ENCODE data around the gene ZNF618. TPM values are rescaled to one million over a fixed set of nuclear protein-coding genes. Genes with fewer than 3 reads are reported as not detected.

The ZNF618 gene
- total and polyA plus RNA-seq, 2 experiments from 2014 or later = 12.1 to 22.1 TPM

- Histone ChIP-seq H3F3A (replicated peaks; ENCODE audit: low read depth) (no peaks in the 10 kb centered on the region), H3K79me2 (replicated peaks; ENCODE audit: insufficient read depth) (0 out of 2 replicates have a peak, but pooled peaks cover 9% of the 10 kb centered on the region), H4K20me1 (replicated peaks; ENCODE audit: insufficient read depth) (no peaks in the 10 kb centered on the region; the same call in 1 of the 2 replicates), H3K4me2 (no peak overlapping the region), H2AFZ (no peak overlapping the region), H3K27ac (ENCODE audit: low read depth) (no peak overlapping the region), H3K4me3 (no peak overlapping the region), H3K27me3 (ENCODE audit: insufficient read depth) (no peaks in the 10 kb centered on the region), H3K36me3 (ENCODE audit: insufficient read depth) (no peaks in the 10 kb centered on the region), H3K9me2 (ENCODE audit: insufficient read depth) (0 out of 2 replicates have a peak, but pooled peaks cover 4% of the 10 kb centered on the region), H3K4me1 (ENCODE audit: insufficient read depth) (peaks cover 8% of the 10 kb centered on the region; the same call in 1 of the 2 replicates)
- Mint-ChIP-seq H3K27ac (no peak overlapping the region), H3K9me3 (no peaks in the 10 kb centered on the region), H3K4me3 (no peak overlapping the region), H3K36me3 (ENCODE audit: low read depth) (peaks cover 23% of the 10 kb centered on the region), H3K4me1 (peaks cover 30% of the 10 kb centered on the region; the same call in 2 of the 3 replicates), H3K27me3 (ENCODE audit: insufficient read depth, low read depth, poor library complexity) (peaks cover 2% of the 10 kb centered on the region)
- ATAC-seq (no peak), DNase-seq (ENCODE audit: low spot score) (no peak)
- TF ChIP-seq ZNF331 (CRISPR knock-in tag; IDR thresholded peaks at IDR 0.05; ENCODE audit: low read depth) = no peak
- TF ChIP-seq EZH2phosphoT487 (IDR thresholded peaks at IDR 0.05; ENCODE audit: unreplicated experiment) = no peak
- TF ChIP-seq JUNB (IDR thresholded peaks at IDR 0.05; ENCODE audit: unreplicated experiment) = no peak
- no peak for TF ChIP-seq ZNF462 (CRISPR knock-in tag; IDR thresholded peaks at IDR 0.05)
- no peak for TF ChIP-seq CREB1 (CRISPR knock-in tag; IDR thresholded peaks at IDR 0.05; ENCODE audit: low read depth)
Measured at GRCh38 chr9:113966394-113966793, 90.3 kb downstream of the ZNF618 start.

- Mint-ChIP-seq H3K27ac (no peak overlapping the region), H3K27me3 (ENCODE audit: insufficient read depth, low read depth, poor library complexity) (peaks cover 2% of the 10 kb centered on the region), H3K9me3 (no peaks in the 10 kb centered on the region), H3K4me3 (no peak overlapping the region), H3K4me1 (peaks cover 30% of the 10 kb centered on the region; the same call in 2 of the 3 replicates), H3K36me3 (ENCODE audit: low read depth) (peaks cover 27% of the 10 kb centered on the region)
- H3K4me2 ChIP-seq = no peak overlapping the region
- no peak overlapping the region for H3K27ac ChIP-seq (ENCODE audit: low read depth)
- H3K36me3 ChIP-seq (ENCODE audit: insufficient read depth) = no peaks in the 10 kb centered on the region
- no peaks in the 10 kb centered on the region; the same call in 1 of the 2 replicates for H4K20me1 ChIP-seq (replicated peaks; ENCODE audit: insufficient read depth)
- 0 out of 2 replicates have a peak, but pooled peaks cover 9% of the 10 kb centered on the region for H3K79me2 ChIP-seq (replicated peaks; ENCODE audit: insufficient read depth)
- H3K9me2 ChIP-seq (ENCODE audit: insufficient read depth) = 0 out of 2 replicates have a peak, but pooled peaks cover 4% of the 10 kb centered on the region
- ATAC-seq (no peak), DNase-seq (ENCODE audit: low spot score) (no peak)
- H3K27me3 ChIP-seq (ENCODE audit: insufficient read depth) = no peaks in the 10 kb centered on the region
- no peak overlapping the region for H2AFZ ChIP-seq
- peaks cover 8% of the 10 kb centered on the region; the same call in 1 of the 2 replicates for H3K4me1 ChIP-seq (ENCODE audit: insufficient read depth)
- no peak overlapping the region for H3K4me3 ChIP-seq
- no peaks in the 10 kb centered on the region for H3F3A ChIP-seq (replicated peaks; ENCODE audit: low read depth)
- TF ChIP-seq POLR2AphosphoS5 (IDR thresholded peaks at IDR 0.05; ENCODE audit: low read depth) (no peak), ZNF114 (CRISPR knock-in tag; IDR thresholded peaks at IDR 0.05) (no peak), ZNF331 (CRISPR knock-in tag; IDR thresholded peaks at IDR 0.05; ENCODE audit: low read depth) (no peak), CREB1 (CRISPR knock-in tag; IDR thresholded peaks at IDR 0.05; ENCODE audit: low read depth) (no peak), EZH2phosphoT487 (IDR thresholded peaks at IDR 0.05; ENCODE audit: unreplicated experiment) (no peak), REST (IDR thresholded peaks at IDR 0.05; ENCODE audit: unreplicated experiment) (no peak), ETS1 (IDR thresholded peaks at IDR 0.05) (no peak)
Measured at GRCh38 chr9:113967380-113967779, 91.3 kb downstream of the ZNF618 start.
